ENCODE results near the gene ADAMTSL2.

Gene ADAMTSL2

GRCh38 chr9:133571896-133572595 lies 37.5 kb downstream of the ADAMTSL2 start:
- in situ Hi-C loops (cut with HindIII; ENCODE audit: low sequenced_read_pairs) = no loop called here
- TF ChIP-seq, protein P1, sequence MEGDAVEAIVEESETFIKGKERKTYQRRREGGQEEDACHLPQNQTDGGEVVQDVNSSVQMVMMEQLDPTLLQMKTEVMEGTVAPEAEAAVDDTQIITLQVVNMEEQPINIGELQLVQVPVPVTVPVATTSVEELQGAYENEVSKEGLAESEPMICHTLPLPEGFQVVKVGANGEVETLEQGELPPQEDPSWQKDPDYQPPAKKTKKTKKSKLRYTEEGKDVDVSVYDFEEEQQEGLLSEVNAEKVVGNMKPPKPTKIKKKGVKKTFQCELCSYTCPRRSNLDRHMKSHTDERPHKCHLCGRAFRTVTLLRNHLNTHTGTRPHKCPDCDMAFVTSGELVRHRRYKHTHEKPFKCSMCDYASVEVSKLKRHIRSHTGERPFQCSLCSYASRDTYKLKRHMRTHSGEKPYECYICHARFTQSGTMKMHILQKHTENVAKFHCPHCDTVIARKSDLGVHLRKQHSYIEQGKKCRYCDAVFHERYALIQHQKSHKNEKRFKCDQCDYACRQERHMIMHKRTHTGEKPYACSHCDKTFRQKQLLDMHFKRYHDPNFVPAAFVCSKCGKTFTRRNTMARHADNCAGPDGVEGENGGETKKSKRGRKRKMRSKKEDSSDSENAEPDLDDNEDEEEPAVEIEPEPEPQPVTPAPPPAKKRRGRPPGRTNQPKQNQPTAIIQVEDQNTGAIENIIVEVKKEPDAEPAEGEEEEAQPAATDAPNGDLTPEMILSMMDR (IDR thresholded peaks at IDR 0.05; ENCODE audit: low read depth, low read length, missing control alignments) = no peak
- H3K4me3 ChIP-seq (ENCODE audit: low read depth, low read length) = no peak overlapping the region
- DNase-seq (ENCODE audit: low read depth) = no peak

DNA sequence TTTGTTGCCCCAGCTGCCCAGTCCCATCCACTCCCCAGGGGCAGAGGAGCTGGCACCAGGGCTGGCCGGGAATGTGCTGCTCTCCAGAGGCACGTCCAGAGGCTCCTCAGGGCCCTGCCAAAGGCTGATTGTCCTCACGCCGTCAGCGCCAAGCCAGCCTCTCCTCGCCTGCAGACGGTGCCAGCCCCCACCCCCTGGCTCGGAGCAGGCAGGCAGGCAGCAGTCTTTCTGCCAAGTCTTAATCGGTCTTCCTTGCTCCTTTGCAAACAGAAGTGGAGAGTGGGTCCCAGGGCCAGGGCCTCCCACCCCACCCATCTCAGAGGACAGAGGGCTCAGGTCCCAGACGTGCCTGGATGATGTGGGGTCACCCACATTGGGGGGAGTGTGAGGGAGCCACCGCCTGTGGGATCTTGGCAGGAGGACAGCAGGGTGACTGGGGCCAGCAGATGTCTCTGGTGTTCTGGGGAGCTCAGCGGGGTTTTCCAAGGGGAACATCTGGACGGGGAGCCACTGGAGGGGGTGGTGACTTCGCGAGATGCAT lies 38.4 kb downstream of the ADAMTSL2 start:
- no peak for DNase-seq (ENCODE audit: low read depth)
- no peak overlapping the region for H3K4me3 ChIP-seq (ENCODE audit: low read depth, low read length)
- TF ChIP-seq, protein P1 (IDR thresholded peaks at IDR 0.05; ENCODE audit: low read depth, low read length, missing control alignments) = no peak
- in situ Hi-C loops (cut with HindIII; ENCODE audit: low sequenced_read_pairs) = no loop called here

GRCh38 chr9:133573791-133574515 lies 39.4 kb downstream of the ADAMTSL2 start:
- TF ChIP-seq, protein P1 (IDR thresholded peaks at IDR 0.05; ENCODE audit: low read depth, low read length, missing control alignments) = no peak
- in situ Hi-C loops (cut with HindIII; ENCODE audit: low sequenced_read_pairs) = no loop called here
- DNase-seq (ENCODE audit: low read depth) = no peak
- no peak overlapping the region for H3K4me3 ChIP-seq (ENCODE audit: low read depth, low read length)

DNA sequence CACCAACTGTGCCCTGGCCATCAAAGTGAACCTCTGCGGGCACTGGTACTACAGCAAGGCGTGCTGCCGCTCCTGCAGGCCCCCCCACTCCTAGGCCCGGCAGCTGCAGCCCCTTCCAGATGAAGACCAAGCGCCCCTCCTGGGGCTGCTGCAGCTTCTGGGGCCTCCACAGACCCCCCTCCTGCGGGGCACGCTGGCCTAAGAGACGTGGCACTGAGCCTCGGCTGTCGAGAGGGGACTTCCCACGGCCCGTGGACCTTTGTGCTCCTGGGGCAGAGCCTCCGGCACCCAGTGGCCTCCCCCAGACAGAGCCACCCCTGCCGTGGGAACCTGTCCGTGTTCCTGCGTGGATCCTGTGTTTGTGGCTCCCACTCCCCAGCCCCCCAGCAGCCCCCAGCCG lies 40.3 kb downstream of the ADAMTSL2 start:
- TF ChIP-seq, protein P1 (IDR thresholded peaks at IDR 0.05; ENCODE audit: low read depth, low read length, missing control alignments) = no peak
- no peak for DNase-seq (ENCODE audit: low read depth)
- in situ Hi-C loops (cut with HindIII; ENCODE audit: low sequenced_read_pairs) = no loop called here
- H3K4me3 ChIP-seq (ENCODE audit: low read depth, low read length) = no peak overlapping the region

DNA sequence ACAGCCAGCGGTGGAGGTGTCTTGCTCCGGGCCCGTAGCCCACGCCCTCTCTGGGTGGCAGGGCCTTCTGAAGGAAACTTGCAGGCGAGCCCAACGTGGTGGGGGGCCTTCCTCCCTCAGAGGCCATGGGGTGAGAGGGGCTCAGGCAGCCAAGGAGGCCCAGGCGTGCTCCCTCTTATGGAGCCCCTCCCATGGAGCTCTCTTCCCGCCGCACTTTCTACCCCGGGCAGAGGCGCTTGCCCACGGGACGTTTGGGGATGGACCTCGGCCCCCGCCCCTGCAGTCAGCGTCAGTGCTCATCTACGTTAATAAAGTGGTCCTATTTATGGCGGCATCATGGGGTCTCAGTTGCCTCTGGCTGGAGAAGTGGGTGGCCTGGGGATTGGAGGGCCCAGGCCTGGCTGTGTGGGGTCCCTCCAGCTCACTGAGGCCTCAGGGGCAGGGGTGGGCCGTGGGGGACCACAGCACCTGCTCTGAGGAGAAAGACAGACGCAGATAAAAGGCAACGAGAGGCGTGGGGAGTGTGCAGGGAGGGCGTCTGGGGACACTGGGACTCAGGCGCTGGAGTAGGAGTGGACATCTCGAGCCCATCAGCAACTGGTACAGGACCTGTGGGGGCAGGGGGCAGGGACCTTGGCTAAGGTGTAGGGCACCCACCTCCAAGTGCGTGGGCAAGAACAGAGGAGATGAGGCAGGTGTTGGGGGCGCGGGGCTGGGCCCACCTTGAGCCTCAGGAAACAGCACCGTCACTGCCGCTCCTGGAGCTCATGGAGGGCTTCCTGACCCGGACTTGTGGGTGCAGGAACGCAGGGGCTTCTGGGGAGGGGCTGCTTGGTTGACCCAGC lies 40.9 kb downstream of the ADAMTSL2 start:
- no peak overlapping the region for H3K4me3 ChIP-seq (ENCODE audit: low read depth, low read length)

More for the DNA sequence above, 40.9 kb downstream of the ADAMTSL2 start:
- TF ChIP-seq, protein P1 (IDR thresholded peaks at IDR 0.05; ENCODE audit: low read depth, low read length, missing control alignments) = no peak
- no peak for DNase-seq (ENCODE audit: low read depth)
- in situ Hi-C loops (cut with HindIII; ENCODE audit: low sequenced_read_pairs) = no loop called here

All from astrocyte of the cerebellum (primary cell).